Keratinocyte (primary cell): Measurements from ENCODE around the gene GPR160. TPM values are rescaled to one million over a fixed set of nuclear protein-coding genes. Genes with fewer than 3 reads are reported as not detected.

Source experiments
- DNase-seq: peaks from one replicate; pipeline ENCODE4 v3.0.0-alpha.2; 2011; ENCODE audit warnings: low read depth, missing footprints, low spot score
- FAIRE-seq: peaks from 2 replicates; lab custom pipeline; 2011; peaks lifted over from hg19 to GRCh38; lab: Jason Lieb, UNC
- H2AFZ ChIP-seq: 2 replicates; pipeline ENCODE4 v1.6.0; 2012; ENCODE audit warnings: low read length, control low read depth, inconsistent platforms; ENCODE audit not compliant: control insufficient read depth
- H3K27ac ChIP-seq: 2 replicates; pipeline ENCODE4 v1.5.1; 2011; ENCODE audit warnings: low read length; ENCODE audit not compliant: control insufficient read depth, insufficient read depth
- H3K27me3 ChIP-seq: 3 replicates; pipeline ENCODE4 v1.6.0; 2011; ENCODE audit warnings: low read length; ENCODE audit not compliant: control insufficient read depth, insufficient read depth; ENCODE audit errors: extremely low read depth
- H3K36me3 ChIP-seq, 2 experiments: 2 replicates in 1 of 2; 3 replicates in 1 of 2; pipeline ENCODE4 v1.5.1; 2011; ENCODE audit warnings: low read length in 2 of 2, mild to moderate bottlenecking in 1 of 2; ENCODE audit not compliant: control insufficient read depth in 2 of 2, insufficient read depth in 2 of 2; ENCODE audit errors: extremely low read depth in 1 of 2
- H3K4me1 ChIP-seq: 3 replicates; pipeline ENCODE4 v1.5.1; 2011; ENCODE audit warnings: low read length; ENCODE audit not compliant: control insufficient read depth, insufficient read depth; ENCODE audit errors: extremely low read depth
- H3K4me2 ChIP-seq: 3 replicates; pipeline ENCODE4 v1.6.0; 2011; ENCODE audit warnings: low read depth, low read length; ENCODE audit not compliant: control insufficient read depth, insufficient read depth; ENCODE audit errors: extremely low read depth
- H3K4me3 ChIP-seq, 3 experiments: fragments of 200-600 bp in 1 of 3; sonication (generic) in 1 of 3; 2 replicates in 2 of 3; 3 replicates in 1 of 3; pipeline ENCODE4 v1.5.1; 2011 to 2016; ENCODE audit warnings: low read length in 3 of 3, mild to moderate bottlenecking in 3 of 3, control low read depth in 2 of 3, inconsistent platforms in 1 of 3, low read depth in 1 of 3, mixed read lengths in 1 of 3, mixed run types in 1 of 3, moderate library complexity in 1 of 3; ENCODE audit not compliant: control insufficient read depth in 2 of 3, insufficient read depth in 2 of 3; ENCODE audit errors: extremely low read depth in 1 of 3
- H3K79me2 ChIP-seq: 2 replicates; pipeline ENCODE4 v1.6.0; 2012; ENCODE audit warnings: low read length; ENCODE audit not compliant: control insufficient read depth, insufficient read depth
- H3K9ac ChIP-seq: 3 replicates; pipeline ENCODE4 v1.6.0; 2011; ENCODE audit warnings: low read length; ENCODE audit not compliant: control insufficient read depth, insufficient read depth; ENCODE audit errors: extremely low read depth
- H3K9me1 ChIP-seq: 3 replicates; pipeline ENCODE4 v1.6.0; 2011; ENCODE audit warnings: low read length; ENCODE audit not compliant: control insufficient read depth, insufficient read depth; ENCODE audit errors: extremely low read depth
- H3K9me3 ChIP-seq: 2 replicates; pipeline ENCODE4 v1.5.1; 2012; ENCODE audit warnings: low read depth, low read length; ENCODE audit not compliant: control insufficient read depth
- H4K20me1 ChIP-seq: 3 replicates; pipeline ENCODE4 v1.6.0; 2011; ENCODE audit warnings: low read length; ENCODE audit not compliant: control insufficient read depth, insufficient read depth; ENCODE audit errors: extremely low read depth
- EZH2 ChIP-seq: IDR thresholded peaks from one replicate; pipeline ENCODE4 v1.6.1; 2012; ENCODE audit warnings: inconsistent platforms, mild to moderate bottlenecking, low read length, moderate library complexity
- dilution Hi-C: fragments of 300-500 bp; cut with MboI; formaldehyde crosslinking; loops from one replicate; pipeline ENCODE4 v1.7.0; 2020; ENCODE audit warnings: low sequenced_read_pairs; ENCODE audit not compliant: extremely low pct_ligation_motif_present
- polyA plus RNA-seq, 5 experiments: library from polyadenylated mRNA; depleted of rRNA in 3 of 5; stranded (reverse) in 3 of 5; stranded (forward) in 1 of 5; unstranded in 1 of 5; fragments of >200 nt; gene quantifications; 1 replicate in 1 of 5; 2 replicates in 3 of 5; 3 replicates in 1 of 5; pipeline versions ENCODE4 v1.2.1 to v1.2.3, GENCODE V29; 2011 to 2012; ENCODE audit warnings: missing spikeins in 2 of 5, low read depth in 1 of 5, low replicate concordance in 1 of 5
- TF ChIP-seq, protein P1 (sequence below), 3 experiments: IDR thresholded peaks in 1 of 3; conservative IDR thresholded peaks in 1 of 3; optimal IDR thresholded peaks in 1 of 3; 2 replicates in 2 of 3; 3 replicates in 1 of 3; pipeline versions ENCODE3 to v1.5.1; 2011; ENCODE audit warnings: low read length in 3 of 3, mild to moderate bottlenecking in 3 of 3, moderate library complexity in 2 of 3, control low read depth in 1 of 3, inconsistent platforms in 1 of 3; ENCODE audit not compliant: insufficient read depth in 2 of 3; ENCODE audit errors: extremely low read depth in 1 of 3

The GPR160 gene
- polyA plus RNA-seq, 1 donor (not counting 4 experiments of a cell fraction or from before 2014, with no cell fraction given): 0.22 TPM

DNA sequence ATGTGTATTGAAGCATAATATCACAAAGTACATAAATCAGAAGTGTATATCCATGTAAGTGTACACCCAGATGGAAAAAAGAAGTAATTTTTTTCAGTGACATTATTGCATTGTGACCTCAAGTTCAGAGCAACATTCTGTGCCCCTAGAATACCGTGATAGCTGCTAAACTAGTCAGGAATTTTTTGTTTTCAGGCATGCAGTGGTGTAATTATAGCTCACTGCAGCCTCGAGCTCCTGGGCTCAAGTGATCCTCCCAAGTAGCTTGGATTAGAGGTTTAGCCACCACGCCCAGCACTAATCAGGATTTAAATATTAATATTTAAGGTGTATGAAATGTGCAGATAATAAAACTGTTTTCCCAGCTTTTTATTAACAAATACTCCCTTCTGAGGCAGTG is 45.6 kb upstream of the GPR160 start:
- no peak for FAIRE-seq

DNA sequence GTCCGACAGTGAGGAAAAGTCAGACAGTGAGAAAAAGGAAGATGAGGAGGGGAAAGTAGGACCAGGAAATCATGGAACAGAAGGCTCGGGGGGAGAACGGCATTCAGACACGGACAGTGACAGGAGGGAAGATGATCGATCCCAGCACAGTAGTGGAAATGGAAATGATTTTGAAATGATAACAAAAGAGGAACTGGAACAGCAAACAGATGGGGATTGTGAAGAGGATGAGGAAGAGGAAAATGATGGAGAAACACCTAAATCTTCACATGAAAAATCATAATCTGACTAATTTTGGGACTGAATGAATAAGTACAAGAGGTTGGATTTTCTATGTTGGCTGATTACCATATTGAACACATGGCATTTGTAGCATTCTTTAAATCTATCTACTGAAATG is 45.0 kb upstream of the GPR160 start:
- H3K4me2 ChIP-seq: no peak overlapping the region
- TF ChIP-seq, protein P1, sequence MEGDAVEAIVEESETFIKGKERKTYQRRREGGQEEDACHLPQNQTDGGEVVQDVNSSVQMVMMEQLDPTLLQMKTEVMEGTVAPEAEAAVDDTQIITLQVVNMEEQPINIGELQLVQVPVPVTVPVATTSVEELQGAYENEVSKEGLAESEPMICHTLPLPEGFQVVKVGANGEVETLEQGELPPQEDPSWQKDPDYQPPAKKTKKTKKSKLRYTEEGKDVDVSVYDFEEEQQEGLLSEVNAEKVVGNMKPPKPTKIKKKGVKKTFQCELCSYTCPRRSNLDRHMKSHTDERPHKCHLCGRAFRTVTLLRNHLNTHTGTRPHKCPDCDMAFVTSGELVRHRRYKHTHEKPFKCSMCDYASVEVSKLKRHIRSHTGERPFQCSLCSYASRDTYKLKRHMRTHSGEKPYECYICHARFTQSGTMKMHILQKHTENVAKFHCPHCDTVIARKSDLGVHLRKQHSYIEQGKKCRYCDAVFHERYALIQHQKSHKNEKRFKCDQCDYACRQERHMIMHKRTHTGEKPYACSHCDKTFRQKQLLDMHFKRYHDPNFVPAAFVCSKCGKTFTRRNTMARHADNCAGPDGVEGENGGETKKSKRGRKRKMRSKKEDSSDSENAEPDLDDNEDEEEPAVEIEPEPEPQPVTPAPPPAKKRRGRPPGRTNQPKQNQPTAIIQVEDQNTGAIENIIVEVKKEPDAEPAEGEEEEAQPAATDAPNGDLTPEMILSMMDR (optimal IDR thresholded peaks at IDR 0.05 in 1 of 3, IDR thresholded peaks at IDR 0.05 in 1 of 3, conservative IDR thresholded peaks at IDR 0.05 in 1 of 3; ENCODE audit: extremely low read depth in 1 of 3, insufficient read depth in 2 of 3, low read length in 3 of 3): no peak
- TF ChIP-seq EZH2: no peak
- no peaks in the 10 kb centered on the region for H3K27me3 ChIP-seq
- H3K36me3 ChIP-seq: peaks cover 4 to 8% of the 10 kb centered on the region in 2 experiments
- no peak for DNase-seq
- no peak overlapping the region for H3K4me3 ChIP-seq
- H3K79me2 ChIP-seq: no peaks in the 10 kb centered on the region
- no peak for FAIRE-seq
- H3K9ac ChIP-seq: no peak overlapping the region
- no peaks in the 10 kb centered on the region for H4K20me1 ChIP-seq
- dilution Hi-C loops: no loop called here
- H3K9me1 ChIP-seq: no peaks in the 10 kb centered on the region
- H3K4me1 ChIP-seq: no peaks in the 10 kb centered on the region
- H3K27ac ChIP-seq: no peak overlapping the region
- H2AFZ ChIP-seq: no peak overlapping the region
- no peaks in the 10 kb centered on the region for H3K9me3 ChIP-seq

More for the DNA sequence above, 45.6 kb upstream of the GPR160 start:
- DNase-seq: no peak
- no peaks in the 10 kb centered on the region for H3K9me3 ChIP-seq
- H3K9me1 ChIP-seq: no peaks in the 10 kb centered on the region
- no peaks in the 10 kb centered on the region for H3K79me2 ChIP-seq
- dilution Hi-C loops: no loop called here
- H2AFZ ChIP-seq: no peak overlapping the region
- peaks cover 4 to 8% of the 10 kb centered on the region in 2 experiments for H3K36me3 ChIP-seq
- no peaks in the 10 kb centered on the region for H4K20me1 ChIP-seq
- H3K4me1 ChIP-seq: no peaks in the 10 kb centered on the region
- H3K9ac ChIP-seq: no peak overlapping the region
- H3K27ac ChIP-seq: no peak overlapping the region
- TF ChIP-seq, protein P1 (optimal IDR thresholded peaks at IDR 0.05 in 1 of 3, IDR thresholded peaks at IDR 0.05 in 1 of 3, conservative IDR thresholded peaks at IDR 0.05 in 1 of 3; ENCODE audit: extremely low read depth in 1 of 3, insufficient read depth in 2 of 3, low read length in 3 of 3): no peak
- no peak for TF ChIP-seq EZH2
- H3K4me3 ChIP-seq: no peak overlapping the region
- no peak overlapping the region for H3K4me2 ChIP-seq
- no peaks in the 10 kb centered on the region for H3K27me3 ChIP-seq
